NCI-H2081 treated with DMSO at 0.1 percent for 48 hours (cell line): ENCODE data around the gene CLEC18C.
"Not testable (repeated sequence)": the region's sequence is repeated elsewhere in the genome, so short reads cannot be mapped to it uniquely, and the experiment has no call there.

Experiments
- DNase-seq: peaks from one replicate; lab custom pipeline; 2025; lab: John Stamatoyannopoulos, UW

The CLEC18C gene

GRCh38 chr16:70159355-70160348, 13.9 kb upstream of the CLEC18C start:
- no peak for DNase-seq

- DNase-seq, result no peak
These were observed 13.2 kb upstream of the CLEC18C start for GRCh38 chr16:70160388-70160787.

DNA sequence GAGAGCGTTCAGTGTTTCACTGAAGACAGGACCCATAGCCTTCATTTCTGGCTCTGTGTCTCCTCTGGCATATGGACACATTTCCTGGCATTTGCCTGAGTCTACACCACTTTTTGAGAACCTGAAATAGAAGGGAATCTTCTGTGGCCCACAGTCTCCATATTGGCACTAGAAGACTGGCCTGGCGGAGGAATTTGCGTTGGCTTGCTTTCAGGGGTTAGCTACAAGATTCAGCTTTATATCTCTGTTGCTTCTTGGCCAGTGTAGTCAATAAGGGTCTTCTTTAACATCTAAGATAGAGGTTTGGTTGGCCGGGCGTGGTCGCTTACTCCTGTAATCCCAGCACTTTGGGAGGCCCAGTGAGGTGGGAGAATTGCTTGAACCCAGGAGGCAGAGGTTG, 12.8 kb upstream of the CLEC18C start:
- no peak for DNase-seq

DNA sequence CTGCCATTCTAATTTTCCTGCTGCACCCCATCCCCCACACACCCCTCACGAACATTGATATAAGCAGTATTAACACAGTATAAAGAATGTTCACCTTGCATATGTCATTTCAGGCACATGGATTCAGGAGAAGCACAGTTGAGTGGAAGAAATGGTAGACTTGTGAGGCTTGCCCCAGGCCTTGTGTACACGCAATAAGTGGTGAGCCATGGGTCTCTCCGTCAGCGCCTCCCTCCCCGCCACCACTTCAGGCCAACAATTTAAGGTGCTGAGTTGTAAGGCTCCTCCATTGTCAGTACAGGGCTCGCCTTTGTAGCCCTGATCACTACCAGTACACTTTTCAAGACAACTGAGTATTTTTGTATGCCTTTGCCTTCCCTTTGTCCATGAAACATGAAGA, 12.2 kb upstream of the CLEC18C start:
- DNase-seq, result no peak

DNA sequence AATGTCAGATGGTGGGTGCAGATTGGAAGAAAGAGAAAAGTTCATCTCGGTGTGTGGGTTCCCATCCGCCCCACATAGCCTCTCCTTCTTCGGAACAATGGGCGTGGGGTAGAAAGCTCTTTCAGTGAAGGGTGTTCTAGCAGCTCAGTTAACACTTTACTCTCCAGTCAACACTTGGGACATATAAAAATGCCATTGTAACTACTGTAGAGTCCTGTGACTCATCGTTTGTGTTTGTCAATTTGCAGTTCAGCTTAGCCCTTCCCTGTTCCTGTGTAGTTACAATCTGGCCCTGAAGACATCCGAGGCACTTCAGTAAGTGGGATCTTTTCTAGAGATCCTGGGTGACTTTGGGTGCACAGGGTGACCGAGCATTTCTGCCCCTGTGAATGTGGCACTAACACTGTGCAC, 11.5 kb upstream of the CLEC18C start:
- DNase-seq, result no peak

- no peak for DNase-seq
These were observed 10.0 kb upstream of the CLEC18C start for GRCh38 chr16:70163596-70163995.

DNA sequence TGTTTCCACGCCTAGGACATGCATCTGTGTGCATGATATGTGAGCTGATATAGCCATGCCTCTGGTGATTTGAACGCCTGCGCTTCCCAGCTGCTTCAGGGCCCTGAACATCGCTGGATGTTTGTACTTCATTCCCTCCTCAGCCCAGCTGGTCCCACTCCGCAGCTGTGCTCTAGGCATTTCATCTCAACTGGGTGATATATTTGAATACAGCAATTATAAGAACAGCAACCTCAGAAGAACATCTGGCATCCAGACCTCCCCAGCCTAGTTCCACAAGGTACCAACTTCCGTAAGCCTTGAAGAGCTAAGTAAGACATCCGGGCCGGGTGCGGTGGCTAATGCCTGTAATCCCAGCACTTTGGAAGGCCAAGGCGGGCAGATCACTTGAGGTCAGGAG, 6.9 kb upstream of the CLEC18C start:
- DNase-seq, result not testable (repeated sequence)

GRCh38 chr16:70173916-70174315, 329 bp downstream of the CLEC18C start:
- not testable (repeated sequence) for DNase-seq

DNA sequence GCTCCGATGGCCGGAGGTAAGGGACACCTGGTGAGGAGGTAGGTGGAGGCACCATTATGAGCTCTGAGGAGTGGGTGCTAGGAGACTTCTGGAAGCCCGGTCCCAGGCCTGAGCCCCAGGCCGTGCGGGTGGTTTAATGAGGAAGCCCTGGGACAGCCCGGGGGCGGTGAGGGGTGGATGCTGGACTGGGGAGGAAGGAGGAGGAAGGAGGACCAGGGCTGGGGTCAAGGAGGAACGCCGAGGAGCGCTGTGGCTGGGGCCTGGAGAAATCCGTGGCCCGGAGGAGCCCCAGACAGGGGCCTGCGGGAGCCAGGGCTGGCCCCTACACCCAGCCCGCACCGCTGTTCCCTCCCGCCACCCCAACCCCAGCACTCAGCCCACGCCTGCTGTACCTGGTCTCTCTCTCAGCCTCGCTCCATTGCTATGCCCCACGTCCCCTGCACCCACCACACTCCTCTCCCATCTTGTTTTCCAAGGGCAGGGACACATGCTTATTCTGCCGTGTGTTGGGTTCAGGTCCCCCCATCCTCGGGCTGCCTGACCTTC, 873 bp downstream of the CLEC18C start:
- DNase-seq, result not testable (repeated sequence)

- not testable (repeated sequence) for DNase-seq
These were observed 14.4 kb downstream of the CLEC18C start for GRCh38 chr16:70187858-70188607.

DNA sequence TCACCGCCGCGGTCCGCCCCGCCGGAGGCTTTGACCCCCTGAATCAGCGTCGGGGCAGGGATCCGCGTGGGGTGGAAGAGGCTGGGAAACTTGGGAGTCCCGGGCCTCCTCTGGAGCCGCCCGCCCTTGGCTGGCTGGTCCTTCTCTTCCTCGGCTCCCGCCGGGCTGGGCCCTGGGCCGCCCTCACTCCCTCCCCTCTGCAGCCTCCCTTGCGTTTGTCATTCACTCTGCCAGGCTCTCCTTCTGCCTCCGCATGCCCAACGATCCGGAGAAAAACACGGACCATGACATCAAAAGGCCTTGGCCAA, 15.0 kb downstream of the CLEC18C start:
- DNase-seq, result not testable (repeated sequence)

GRCh38 chr16:70190574-70190973, 17.0 kb downstream of the CLEC18C start:
- not testable (repeated sequence) for DNase-seq

- not testable (repeated sequence) for DNase-seq
These were observed 23.2 kb downstream of the CLEC18C start for GRCh38 chr16:70196683-70197300.

- not testable (repeated sequence) for DNase-seq
These were observed 24.0 kb downstream of the CLEC18C start for GRCh38 chr16:70197611-70198010.

DNA sequence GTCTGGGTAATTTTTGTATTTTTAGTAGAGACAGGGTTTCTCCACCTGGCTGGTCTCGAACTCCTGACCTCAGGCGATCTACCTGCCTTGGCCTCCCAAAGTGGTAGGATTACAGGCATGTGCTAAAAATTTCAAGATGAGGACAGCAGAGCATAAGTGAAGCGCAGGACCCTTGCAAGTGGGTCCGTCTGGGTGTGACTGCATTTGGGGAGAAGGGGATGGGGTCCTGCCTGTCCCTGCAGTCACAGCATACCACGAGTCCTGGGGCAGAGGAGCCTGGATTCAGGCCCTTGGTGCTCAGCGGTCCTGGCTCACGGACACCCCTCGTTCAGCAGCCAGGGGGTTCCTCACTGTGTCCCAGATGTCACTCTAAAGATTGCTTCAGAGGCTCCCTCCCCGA, 24.6 kb downstream of the CLEC18C start:
- DNase-seq, result not testable (repeated sequence)

DNA sequence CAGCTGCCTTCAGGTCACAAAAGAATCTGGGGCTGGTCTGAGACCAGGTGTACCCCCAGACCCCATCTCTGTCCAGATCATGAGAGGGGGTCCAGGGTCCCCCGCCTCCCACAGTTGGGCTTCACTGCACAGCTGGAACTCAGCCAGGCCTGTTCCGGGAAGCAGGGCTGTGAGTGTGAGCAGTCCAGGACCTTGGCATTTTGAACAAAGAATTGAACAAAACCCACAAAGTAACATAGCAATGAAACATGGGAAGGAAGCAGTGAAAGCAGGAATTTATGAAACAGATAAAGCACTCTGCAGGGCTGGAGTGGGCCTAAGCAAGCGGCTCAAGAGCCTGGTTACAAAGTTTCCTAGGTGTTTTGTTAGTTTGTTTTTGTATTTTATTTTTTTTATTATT, 25.1 kb downstream of the CLEC18C start:
- not testable (repeated sequence) for DNase-seq

DNA sequence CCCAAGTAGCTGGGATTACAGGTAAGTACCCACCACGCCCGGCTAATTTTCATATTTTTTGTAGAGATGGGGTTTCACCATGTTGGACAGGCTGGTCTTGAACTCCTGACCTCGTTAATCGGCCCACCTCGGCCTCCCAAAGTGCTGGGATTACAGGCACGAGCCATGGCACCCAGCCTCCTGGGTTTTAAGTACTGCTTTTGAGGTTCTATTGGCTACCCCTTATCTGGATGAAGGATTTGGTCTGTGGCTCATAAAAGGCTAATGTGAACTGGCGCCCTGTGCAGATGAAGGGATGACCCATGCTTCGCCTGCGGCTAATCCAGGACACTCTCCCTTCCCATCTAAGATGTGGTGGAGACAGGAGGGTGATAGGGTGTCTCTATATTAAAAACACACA, 25.6 kb downstream of the CLEC18C start:
- not testable (repeated sequence) for DNase-seq

DNA sequence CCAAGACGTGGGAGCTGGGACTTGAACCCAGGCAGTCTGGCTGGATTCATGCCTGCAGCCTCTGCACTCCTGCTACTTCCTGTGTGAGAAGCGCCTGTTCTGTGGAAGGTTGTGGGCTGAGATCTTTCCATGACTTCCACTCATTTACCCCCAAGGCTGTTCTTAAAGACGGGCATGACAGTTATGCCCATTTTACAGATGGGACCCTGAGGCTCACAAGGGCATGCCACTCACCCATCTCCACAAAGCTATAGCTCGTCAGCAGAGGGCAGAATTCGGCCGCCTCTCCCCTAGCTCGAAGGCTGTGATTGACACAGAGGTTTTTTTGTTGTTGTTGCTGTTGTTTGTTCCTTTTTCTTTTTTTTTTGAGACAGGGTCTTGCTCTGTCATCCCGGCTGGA, 26.5 kb downstream of the CLEC18C start:
- DNase-seq, result not testable (repeated sequence)

DNA sequence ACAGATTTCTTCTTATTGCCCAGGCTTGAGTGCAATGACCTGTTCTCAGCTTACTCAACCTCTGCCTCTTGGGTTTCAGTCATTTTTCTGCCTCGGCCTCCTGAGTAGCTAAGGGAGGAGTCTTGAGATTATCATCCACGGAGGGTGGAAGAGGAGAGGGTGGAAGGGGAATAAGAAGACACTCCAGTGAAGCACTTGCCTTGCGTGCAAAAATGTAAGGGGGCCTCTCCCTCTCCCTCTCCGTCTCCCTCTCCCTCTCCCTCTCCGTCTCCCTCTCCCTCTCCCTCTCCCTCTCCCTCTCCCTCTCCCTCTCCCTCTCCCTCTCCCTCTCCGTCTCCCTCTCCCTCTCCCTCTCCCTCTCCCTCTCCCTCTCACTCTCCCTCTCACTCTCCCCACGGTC, 29.9 kb downstream of the CLEC18C start:
- not testable (repeated sequence) for DNase-seq

- not testable (repeated sequence) for DNase-seq
These were observed 30.4 kb downstream of the CLEC18C start for GRCh38 chr16:70204010-70204409.

GRCh38 chr16:70204668-70205405, 31.2 kb downstream of the CLEC18C start:
- not testable (repeated sequence) for DNase-seq
